DMS114 treated with DMSO at 0.1 percent for 48 hours (cell line): Measurements from ENCODE around the gene METTL8.

Experiments used
- DNase-seq: peaks from one replicate; lab custom pipeline; 2025; ENCODE audit not compliant: unreplicated experiment; lab: John Stamatoyannopoulos, UW

Gene METTL8

DNA sequence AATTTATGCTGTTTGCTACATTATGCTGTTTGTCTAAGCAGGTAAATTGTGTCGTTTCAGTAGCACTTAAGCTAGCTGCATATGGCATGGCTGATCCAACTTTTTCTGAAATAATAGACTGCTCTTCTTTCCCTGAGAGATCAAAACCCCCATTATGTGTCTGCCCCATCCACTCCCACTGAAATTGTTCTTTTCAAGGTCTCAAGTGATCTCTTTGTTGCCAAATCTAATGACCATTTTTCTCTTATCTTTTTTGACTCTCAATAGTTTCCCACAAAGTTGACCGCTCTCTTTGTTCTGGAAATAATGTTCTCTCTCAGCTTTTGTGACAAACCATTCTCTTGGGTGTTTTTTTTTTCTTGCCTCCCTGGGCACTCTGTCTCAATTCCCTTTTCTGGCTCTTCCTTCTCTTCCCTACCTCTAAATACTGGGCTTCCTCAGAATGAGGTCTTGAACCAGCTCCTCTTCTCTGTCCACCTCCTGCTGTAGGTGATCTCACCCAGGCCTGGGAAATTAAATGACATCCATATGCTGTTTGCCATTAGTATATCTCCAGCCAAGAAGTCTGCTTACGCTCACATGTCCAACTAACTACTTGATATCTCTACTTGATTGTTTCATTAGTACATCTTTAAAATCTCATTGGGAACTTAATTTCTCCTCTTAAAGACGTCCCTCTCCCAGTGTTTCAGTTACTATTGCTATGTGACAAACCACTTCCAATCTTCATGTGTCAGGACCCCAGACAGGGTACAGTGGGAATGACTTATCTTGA, 165.7 kb downstream of the METTL8 start:
- DNase-seq = no peak
